Measurements from ENCODE around the gene HPCAL1.
"Not testable (repeated sequence)": the region's sequence is repeated elsewhere in the genome, so short reads cannot be mapped to it uniquely, and the experiment has no call there.

Gene HPCAL1

DNA sequence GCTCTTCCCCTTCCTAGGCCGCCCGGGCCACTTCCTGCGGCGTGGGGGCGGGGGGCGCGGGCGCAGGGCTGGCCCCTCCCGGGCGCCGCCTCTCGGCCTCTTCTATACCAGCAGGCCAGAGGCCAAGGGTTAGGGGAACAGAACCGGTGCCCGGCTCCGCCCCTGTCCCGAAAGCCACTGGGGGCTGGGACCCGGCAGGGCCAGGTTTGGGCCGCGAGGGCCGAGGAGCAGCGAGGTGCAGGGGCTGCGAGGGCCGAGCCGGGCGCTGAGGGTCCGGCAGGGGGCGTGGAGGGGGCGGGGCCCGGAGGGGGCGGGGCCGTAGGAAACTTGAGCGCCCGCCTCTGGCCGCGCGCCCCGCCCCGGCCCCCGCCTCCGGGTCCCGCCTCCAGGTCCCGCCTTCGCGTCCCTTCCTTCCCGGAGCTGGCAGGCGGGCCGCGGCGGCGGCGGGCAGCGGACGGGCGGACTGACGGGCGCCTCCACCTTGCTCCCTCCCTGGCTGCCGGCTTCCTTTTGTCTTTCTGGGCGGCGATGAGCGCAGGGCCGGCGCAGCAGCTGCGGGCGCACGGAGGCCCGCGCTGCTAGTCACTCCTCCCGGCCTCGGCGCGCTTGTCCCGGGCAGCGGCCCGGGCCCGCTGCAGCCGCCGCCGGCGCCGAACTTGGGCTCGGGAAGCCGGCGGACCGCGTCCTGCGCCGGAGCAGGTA lies at the start of gene HPCAL1:
Gene HPCAL1, plus strand, starts transcription at position 426 of the 702 bp plus-strand sequence. CDS start 116,854 bp downstream, outside the sequence.
- peak; percentile 42 to 87 for DNase-seq

DNA sequence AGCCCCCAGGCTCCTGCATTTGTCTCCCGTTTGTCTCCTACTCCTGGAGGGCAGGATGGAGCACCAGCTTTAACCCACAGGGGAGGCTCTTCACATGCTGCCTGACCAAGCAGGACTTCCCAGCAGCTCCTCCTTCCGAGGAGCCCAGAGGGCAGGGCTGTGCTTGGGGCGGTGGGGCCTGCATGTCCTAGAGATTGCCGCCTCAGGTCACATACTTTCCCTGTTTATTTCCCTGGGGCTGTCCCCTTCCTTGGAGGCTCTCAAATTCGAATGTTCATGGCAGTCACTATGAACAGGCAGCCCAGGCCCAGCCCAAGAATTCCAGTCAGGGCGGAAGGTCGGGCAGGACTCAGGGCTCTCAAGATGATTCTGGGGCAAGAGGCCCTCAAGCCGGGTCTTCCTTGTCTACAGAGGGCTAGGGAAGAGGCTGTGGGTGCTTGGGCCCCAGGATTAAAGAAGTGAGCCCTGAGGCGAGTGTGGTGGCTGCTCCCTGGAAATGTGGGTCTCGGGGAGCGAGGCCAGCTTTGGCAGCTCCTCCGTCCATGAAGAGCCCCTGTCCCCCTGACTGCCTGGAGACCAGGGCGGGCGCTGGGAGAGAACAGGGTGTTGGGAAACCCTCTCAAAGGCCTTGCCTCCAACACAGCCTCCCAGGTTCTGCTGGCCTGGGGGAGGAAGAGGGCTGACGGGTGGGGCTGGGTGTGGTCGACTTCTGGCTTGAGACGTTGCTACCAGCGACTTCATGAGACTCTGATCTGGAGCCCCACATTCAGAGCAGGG lies 48.9 kb upstream of the HPCAL1 start:
- no peak for DNase-seq

DNA sequence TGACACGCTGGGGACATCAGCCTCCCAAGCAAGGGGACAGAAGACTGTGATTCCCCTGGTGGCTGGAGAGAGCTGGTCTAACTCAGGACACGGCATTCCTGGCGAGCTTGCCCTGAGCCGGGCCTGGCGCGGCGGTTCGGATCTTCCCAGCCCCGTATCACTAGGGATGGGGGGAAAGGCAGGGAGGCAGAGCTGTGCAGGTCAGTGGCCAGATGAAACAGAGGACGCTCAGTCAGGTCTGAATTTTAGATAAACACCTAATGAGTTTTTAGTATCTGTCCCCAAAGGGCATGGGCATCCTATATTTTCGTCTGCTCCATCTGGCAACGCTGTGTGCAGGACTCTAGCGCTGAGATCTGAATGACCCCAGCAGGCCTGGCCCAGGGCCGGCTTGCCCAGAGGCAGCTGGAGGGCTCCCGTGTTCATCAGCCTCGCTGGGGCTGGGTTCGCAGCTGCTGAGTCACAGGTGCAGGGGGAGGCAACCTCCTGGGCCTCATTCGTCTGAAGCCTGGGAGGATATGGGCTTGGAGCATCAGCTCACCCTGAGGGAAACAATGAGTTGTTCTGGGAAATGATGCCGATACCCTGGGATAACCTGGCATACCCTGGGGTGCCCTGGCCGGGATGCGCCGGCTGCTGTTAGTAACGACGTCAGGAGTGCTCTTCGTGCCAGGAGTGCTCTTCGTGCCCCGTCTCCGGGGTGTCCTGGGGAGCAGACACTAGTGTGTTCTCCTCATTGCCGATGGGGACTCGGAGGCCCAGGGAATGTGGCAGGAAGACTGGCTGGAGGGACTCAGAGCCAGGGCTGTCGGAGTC lies 48.1 kb upstream of the HPCAL1 start:
- DNase-seq, result no peak

DNA sequence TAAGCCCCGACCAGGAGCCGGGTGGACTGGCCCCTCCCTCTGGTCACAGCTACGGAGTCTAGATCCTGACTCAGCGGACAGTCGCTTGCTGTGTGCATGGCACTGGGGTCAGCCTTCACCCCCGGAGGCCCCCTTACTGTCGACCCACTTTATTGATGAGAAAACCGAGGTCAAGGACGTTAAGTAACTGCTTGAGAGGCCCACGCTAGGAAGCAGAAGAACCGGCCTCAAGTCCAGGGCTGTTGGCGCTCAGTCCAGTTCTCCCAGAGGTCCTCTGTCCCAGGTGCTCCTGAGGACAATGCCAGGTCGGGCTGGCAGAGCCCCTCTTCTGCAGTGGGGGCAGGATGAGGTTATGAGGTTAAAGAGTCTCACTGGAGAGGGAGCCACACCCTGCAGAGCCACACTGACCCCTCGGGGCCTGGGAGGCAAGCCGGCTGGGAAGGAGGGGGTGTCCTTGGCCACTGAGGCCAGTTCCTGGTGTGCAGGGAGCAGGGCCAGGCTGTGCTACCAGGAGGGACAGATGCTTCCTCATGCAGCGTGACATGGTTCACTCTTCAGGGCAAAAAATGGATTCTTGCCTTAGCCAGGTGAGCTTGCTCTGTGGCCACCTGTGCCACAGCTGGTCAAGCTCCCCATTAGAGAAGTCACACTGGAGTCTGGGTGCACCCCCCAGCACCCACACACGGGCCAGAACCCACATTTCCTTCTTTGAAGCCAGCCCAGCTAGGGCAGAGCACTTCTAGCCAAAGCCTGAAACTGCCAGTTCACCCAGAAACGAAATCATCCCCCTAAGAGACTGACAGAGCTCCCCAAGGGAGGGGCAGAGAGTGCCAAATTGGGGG lies 47.3 kb upstream of the HPCAL1 start:
- DNase-seq, result no peak

DNA sequence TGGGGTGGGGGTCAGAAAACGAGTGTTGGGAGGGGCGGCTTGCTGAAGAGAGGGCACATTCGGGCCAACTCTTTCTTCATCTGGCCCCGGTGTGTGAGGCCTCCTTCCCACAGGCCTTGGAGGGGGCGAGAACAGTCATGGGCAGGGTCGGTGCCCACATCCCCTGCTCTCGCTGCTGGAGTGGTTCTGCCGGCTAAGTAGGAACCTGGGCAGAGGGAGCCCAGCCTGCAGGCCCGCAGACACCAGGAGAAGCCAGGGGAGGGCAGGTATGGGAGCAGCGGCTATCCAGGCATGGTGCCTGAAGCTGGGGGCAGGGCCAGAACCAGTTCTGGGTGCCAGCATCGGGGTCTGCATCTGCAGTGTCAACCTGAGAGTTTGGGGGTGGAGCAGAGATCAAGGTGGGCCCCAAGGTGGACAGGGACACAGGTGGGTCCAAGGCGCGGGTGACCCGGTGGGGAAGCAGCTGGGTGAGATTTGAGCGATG lies 46.6 kb upstream of the HPCAL1 start:
- DNase-seq, result no peak

DNA sequence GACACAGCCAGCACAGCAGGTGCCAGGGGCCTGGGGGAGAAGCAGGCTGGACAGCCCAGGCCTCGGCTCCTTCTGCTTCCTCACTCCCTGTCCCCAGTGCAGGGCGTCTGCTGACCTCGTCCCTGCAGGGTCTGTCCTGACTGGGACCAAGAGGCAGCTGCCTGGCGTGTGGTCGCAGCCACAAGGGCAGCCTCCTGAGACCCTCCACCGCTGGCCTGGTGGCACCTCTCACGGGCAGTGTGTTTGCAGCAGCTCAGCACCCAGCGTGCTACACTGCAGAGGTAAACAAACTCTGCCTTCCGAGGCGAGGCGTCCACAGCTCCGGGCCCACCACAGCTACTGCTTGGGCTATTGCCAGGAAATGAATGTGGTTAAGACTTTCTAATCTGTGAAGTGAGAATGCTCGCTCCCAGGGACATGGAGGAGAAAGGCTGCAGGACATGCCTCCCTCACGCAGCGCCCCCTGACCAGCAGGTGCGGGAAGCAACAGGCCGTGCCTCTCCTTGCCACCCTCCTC lies 46.1 kb upstream of the HPCAL1 start:
- no peak for DNase-seq

DNA sequence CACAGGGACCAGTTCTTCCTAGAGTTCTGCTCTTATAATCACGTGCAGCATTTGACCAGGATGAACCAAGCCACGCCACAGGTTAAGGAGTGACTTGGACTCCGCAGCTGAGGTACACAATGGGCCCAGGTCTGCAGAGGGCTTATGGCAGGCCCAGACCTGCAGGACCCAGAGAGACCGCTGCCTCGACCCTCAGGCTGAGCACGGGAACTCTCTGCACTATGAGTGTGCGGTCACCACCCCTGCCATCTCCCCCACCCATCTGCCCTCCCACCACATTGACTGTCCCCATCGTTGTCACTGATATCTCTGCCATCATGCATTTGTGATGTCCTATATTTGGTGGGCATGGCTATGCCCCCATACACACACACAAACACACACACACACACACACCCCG lies 45.7 kb upstream of the HPCAL1 start:
- no peak for DNase-seq

DNA sequence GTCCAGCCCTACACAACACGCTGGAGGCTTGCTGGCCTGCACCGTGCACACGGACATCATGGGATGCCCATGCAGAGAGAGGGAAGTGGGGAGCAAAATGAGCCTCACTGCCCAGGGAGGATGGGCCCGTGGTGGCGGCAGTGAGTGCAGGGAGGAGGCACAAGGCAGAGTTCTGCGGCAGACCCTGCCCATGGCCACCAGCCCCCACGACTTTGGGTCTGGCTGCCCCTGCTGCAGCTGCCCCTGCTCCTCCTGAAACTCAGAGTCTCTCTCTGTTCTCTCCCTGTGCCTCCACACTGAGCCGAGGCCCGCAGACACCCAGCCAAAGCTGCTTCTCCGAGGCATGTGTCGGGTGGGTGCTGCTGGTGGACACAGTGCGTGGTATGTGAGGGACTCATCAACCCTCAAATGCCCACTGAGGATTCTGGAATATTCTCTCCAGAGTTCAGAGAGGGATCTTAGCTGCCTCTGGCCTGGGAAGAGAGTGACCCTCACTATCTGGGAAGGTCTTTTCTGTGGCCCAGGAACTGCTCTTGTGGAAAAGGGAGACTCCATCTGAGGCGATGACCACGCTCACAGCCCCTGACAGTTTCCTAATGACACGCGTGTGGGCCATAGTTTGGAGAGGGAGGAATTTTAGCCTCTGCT lies 45.1 kb upstream of the HPCAL1 start:
- DNase-seq, result no peak

DNA sequence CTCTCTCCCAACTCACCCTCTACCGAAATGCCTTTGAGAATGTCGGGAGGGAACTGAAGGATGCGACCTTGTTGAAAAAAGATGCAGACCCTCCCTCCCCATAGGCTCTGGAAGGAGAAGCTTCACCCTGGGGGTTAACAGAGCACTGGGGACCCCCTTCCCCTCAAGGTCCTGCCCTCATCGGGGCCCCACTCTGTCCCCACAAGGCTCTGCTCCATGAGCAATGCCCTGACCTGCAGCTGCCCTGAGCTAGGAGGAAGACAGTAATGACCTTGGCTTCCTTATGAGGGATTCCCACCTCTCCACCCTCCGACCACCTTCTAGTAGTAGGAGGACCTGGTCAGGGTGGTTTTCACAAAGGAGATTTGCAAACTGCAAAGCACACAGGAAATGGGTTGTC lies 44.4 kb upstream of the HPCAL1 start:
- DNase-seq, result no peak

DNA sequence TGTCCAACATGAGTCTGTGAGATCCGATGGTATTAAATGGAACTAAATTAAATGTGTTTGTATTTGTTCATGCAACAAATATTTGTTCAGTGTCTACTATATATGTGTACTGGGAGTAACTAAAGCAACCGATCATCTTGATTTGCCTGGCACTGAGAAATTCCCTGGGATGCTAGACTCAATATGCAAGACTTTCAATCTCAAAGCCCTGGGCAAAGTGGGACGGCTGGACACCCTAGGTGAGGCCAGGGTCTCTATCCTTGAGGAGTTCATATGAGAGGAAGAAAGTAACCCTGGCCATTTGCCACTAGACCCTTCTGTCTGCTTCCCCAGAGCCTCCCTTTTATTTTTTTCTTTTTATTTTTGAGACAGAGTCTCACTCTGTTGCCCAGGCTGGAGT lies 44.0 kb upstream of the HPCAL1 start:
- no peak for DNase-seq

DNA sequence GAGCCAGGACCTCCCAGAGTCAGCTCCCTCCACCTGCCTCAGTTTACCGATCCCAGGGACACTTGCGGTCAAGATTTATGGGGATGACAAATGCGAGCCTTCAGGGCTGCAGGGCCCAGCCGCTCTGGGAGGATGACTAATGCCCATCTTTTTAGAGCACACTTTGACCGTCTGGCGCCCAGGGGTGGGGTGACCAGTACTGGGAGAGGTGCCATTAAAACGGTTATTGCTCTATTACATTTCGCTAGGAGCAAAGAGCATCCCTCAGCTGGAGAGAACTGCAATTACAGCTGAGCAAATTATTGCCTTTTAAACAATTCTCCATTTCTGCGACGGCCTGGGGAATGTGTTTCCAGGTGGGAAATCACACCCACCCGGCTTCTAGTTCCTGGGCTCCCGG lies 42.6 kb upstream of the HPCAL1 start:
- DNase-seq, result no peak

DNA sequence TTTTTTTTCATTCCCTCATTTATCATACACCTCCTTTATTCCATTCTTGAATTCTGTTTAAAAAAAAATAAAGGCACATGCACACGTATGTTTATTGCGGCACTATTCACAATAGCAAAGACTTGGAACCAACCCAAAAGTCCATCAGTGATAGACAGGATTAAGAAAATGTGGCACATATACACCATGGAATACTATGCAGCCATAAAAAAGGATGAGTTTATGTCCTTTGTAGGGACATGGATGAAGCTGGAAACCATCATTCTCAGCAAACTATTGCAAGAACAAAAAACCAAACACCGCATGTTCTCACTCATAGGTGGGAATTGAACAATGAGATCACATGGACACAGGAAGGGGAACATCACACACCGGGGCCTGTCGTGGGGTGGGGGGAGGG lies 39.2 kb upstream of the HPCAL1 start:
- not testable (repeated sequence) for DNase-seq

DNA sequence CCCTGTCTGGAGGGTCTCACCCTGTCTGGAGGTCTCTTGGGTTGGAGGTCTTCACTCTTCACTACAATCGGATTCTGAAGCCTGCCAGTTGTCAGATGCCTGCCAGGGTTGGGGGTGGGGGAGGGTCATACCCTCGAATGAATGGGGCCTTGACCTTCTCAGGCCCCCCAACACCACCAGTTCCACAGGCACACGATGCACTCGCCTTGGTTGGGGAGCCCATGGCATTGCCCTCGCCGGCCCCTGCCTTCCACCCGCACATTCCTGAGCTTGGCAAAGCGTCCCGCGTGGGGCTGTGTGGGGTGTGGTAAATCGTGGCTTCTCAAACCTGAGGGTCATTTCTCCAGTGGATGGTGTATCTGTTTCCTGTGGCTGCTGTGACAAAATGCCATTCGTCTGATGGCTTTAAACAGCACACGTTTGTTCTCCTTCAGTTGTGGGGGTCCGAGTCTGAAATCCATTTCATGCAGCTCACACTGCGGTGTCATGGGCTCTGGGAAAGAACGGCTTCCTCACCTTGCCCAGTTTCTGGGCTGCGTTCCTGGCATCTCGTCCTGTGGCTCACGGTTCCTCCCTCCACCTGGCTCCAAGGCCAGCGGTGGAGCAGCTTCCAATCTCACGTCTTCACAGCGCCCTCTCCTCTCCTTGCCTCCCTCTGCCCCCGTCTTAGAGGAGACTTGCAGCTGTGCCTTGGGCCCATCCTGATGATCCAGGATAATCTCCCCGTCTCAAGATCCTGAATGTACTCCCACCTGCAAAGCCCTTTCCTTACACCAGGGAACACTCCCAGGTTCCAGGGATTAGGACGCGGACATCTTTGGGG lies 38.0 kb upstream of the HPCAL1 start:
- DNase-seq, result no peak

DNA sequence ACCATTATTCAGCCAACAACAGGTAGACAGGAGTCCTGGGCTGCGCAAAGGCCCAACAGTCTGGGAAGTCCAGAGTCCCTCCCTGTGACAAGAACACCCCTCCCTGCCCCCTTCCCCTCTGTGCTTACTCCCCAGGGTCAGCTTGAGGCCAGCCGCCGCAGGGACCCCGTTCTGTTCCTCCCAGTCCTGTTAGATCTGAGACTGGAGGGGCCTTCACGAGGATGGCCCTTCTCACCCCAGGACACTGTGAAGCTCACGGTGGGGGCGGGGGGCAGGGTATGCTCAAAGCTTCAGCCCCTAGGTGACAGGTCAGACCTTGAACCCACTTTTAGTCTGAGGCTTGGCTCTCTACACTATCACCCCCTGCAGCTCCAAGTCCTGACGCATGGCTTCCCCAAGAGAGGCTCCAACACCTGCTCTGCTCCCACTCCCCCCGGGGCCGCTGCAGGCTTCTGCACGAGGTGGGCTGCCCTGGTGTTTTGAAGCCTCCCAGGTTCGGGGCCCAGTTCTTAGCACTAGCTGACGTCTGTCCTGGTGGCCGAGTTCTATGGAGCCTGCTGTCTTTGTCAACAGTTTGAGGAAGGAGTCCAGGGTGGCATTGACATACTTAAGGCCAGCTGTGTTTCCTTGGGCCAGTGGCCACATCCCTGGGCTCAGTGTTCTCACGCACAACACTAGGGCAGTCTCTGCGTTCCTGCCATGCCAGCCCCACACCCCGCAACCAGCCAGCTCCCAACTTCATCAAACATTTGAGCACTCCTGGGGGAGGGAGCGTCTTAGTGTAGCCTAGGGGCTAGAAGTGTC lies 37.2 kb upstream of the HPCAL1 start:
- no peak for DNase-seq

DNA sequence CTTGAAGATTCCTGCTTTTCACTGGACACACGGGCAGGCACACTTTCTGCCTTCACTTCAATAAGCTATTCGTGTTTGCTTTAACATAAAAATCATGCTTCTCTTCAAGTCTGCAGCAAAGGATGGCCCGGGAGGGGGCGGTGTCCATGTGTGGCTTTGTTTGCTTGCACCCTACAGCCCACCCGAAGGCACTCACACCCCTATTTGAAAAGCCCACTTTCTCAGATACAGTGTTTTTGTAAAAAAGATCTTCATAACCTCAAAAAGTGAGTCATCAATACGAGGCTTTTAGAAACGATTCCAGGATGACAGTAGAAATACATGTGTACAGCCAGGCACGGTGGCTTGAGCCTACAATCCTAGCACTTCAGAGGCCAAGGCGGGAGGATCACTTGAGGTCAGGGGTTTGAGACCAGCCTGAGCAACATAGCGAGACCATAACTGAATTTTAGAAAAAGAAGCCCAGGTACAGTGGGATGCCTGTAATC lies 36.5 kb upstream of the HPCAL1 start:
- DNase-seq, result no peak

DNA sequence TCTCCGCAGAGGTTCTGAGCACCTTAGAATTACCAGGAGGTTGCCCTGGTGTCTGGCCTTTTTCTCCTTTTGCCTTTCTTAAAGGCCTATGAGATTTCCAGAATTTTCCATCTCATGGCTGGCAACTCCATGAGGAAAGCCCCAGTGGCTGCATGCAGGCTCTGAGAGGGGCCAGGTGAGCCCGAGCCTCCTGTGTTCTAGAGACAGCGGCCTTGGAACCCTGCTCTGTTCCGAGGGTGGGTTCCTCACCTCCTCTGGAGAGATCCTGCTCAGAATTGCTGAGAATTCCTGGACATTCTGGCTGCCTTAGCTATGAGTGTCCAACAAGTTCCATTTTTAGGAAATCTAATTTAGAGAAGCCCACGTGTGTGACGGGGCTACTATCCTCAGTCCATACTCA lies 35.7 kb upstream of the HPCAL1 start:
- no peak for DNase-seq

DNA sequence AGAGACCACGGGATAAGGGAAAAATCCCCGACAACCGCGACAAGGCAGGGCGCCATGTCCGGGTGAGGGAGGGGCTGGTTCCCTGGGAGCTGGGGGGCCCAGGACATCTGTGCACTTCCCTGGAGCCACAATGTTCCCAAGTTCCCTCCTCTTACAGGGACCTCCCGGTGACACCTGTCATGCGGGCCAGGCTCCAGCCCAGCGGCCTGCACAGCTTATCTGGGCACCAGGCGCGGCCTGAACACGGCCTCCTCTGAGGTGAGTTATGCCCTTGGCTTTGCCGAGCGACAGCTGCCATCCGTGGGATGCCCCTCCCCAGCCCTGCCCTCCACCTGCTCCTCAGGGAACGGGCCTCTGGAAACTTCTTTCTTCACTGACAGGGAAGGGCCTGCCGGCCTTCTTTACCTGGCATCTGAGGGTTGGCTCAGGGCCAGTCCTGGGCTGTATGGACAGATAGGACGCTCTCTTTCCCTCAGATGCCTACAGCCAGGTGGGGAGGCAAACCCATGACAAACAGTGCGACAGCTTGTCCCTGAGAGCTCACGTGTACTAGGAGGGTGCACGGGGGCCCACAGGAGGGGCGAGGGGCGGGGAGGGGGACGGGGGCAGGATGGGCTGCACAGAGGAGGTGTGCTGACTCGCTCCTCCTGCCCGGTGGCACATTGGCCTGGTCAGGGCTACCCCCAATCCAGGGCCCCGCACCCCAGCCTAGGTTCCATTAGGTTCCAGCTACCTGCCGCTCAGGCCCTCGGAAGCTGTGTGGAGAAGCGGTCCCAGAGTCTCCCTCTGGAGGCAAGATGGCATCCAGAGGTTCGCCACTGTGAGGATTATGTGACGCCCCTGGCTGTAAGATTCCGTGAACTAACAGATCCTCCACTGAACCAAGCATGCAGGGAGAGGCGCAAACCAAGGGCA lies 34.9 kb upstream of the HPCAL1 start:
- DNase-seq, result no peak

DNA sequence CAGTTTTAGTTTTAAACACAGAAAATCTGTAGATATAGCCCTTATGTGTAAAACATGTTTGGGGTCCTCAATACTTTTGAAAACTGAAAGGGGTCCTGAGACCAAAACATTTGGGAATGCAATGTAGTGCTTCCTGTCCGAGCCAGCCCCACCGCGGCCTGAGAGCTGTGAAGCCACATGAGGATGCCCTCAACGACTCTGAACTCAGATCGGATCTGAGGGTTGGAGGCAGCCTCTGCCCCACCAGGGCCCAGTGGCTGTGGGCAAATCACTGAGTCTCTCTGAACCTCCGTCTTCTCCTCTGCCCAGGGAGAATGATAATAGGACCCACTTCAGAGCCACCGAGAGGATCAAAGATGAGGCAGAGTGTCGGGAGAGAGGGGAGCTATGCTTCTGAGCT lies 33.4 kb upstream of the HPCAL1 start:
- DNase-seq, result no peak

Measured in NCI-H446 (cell line).